CD4-positive, alpha-beta T cell (primary cell): Measurements from ENCODE around the gene RCAN3. TPM values are rescaled to one million over a fixed set of nuclear protein-coding genes. Genes with fewer than 3 reads are reported as not detected.

ENCODE experiments used
- ATAC-seq: fragments of 200-7000 bp; cut with Tn5 transposase; one replicate; pipeline ENCODE4 v1.10.0; 2022; ENCODE audit warnings: mild to moderate bottlenecking; ENCODE audit not compliant: poor library complexity
- CTCF ChIA-PET: fragments of 350-600 bp; sonication (Branson Sonifier 250); formaldehyde crosslinking; loops from one replicate; lab custom pipeline; 2021; ENCODE audit warnings: antibody characterized with exemption, inconsistent platforms; lab: Charles Lee
- POLR2A ChIA-PET: fragments of 350-600 bp; sonication (Branson Sonifier 250); formaldehyde crosslinking; loops from one replicate; lab custom pipeline; 2021; ENCODE audit warnings: antibody characterized with exemption, inconsistent platforms; lab: Charles Lee
- DNase-seq, 14 experiments: peaks; one replicate each; pipeline ENCODE4 v3.0.0-alpha.2; 2013 to 2020; ENCODE audit warnings: mixed read lengths in 2 of 14
- H3K27ac ChIP-seq, 2 donors: one replicate each; pipeline versions ENCODE4 v1.5.1 to v1.7.0; 2013; ENCODE audit warnings: low read length in 2 of 2, low read depth in 1 of 2, mild to moderate bottlenecking in 1 of 2
- H3K27me3 ChIP-seq, 2 experiments: 1 replicate in 1 of 2; 2 replicates in 1 of 2; pipeline versions ENCODE4 v1.6.1 to v1.7.0; 2013; ENCODE audit warnings: low read length in 2 of 2, control low read depth in 1 of 2, mild to moderate bottlenecking in 1 of 2, moderate library complexity in 1 of 2; ENCODE audit not compliant: insufficient read depth in 2 of 2, control insufficient read depth in 1 of 2
- H3K36me3 ChIP-seq: one replicate; pipeline ENCODE4 v1.6.1; 2013; ENCODE audit warnings: low read length, control low read depth; ENCODE audit not compliant: insufficient read depth
- H3K4me1 ChIP-seq: one replicate; pipeline ENCODE4 v1.6.1; 2013; ENCODE audit warnings: low read length, control low read depth; ENCODE audit not compliant: insufficient read depth
- H3K4me3 ChIP-seq: one replicate; pipeline ENCODE4 v1.5.1; 2013; ENCODE audit warnings: mild to moderate bottlenecking, low read length, moderate library complexity
- H3K9me3 ChIP-seq, 2 experiments: 1 replicate in 1 of 2; 2 replicates in 1 of 2; pipeline versions ENCODE4 v1.6.1 to v1.7.0; 2013; ENCODE audit warnings: low read length in 2 of 2, mild to moderate bottlenecking in 2 of 2, control low read depth in 1 of 2, moderate library complexity in 1 of 2; ENCODE audit not compliant: control insufficient read depth in 1 of 2, insufficient read depth in 1 of 2
- H3K27ac Mint-ChIP-seq: one replicate; pipeline ENCODE4 v1.8.0; 2020; ENCODE audit warnings: mixed read lengths
- H3K27me3 Mint-ChIP-seq: one replicate; pipeline ENCODE4 v1.8.0; 2021; ENCODE audit warnings: mixed read lengths
- H3K36me3 Mint-ChIP-seq: one replicate; pipeline ENCODE4 v1.8.0; 2021; ENCODE audit warnings: low read depth, mixed read lengths
- H3K4me1 Mint-ChIP-seq: one replicate; pipeline ENCODE4 v1.8.0; 2021; ENCODE audit warnings: low read depth, mixed read lengths
- H3K4me3 Mint-ChIP-seq: one replicate; pipeline ENCODE4 v1.8.0; 2020; ENCODE audit warnings: mild to moderate bottlenecking, mixed read lengths
- H3K9me3 Mint-ChIP-seq: one replicate; pipeline ENCODE4 v1.8.0; 2020; ENCODE audit warnings: mixed read lengths
- CTCF ChIP-seq: fragments of 200-600 bp; IDR thresholded peaks from one replicate; pipeline ENCODE4 v1.8.0; 2022; ENCODE audit warnings: antibody characterized with exemption, mild to moderate bottlenecking
- intact Hi-C, 2 experiments: fragments of 100-400 bp; cut with DNase I in 1 of 2; cut with micrococcal nuclease in 1 of 2; formaldehyde crosslinking; loops; one replicate each; pipeline versions ENCODE4 v1.15.1 to v1.9.0; 2023 to 2025; cut with DNase I, micrococcal nuclease
- total RNA-seq, 174 experiments: library from RNA in 2 of 174; stranded (reverse) in 2 of 174; gene quantifications; one replicate each; pipeline ENCODE4 v1.2.3 and lab custom pipeline; 2021 to 2026

RCAN3 gene
- total RNA-seq, 2 experiments from 2014 or later, result 185 to 191 TPM

- H3K4me3 ChIP-seq, result no peak overlapping the region
- H3K9me3 ChIP-seq, result no peaks in the 10 kb centered on the region
- ChIA-PET CTCF (interaction anchor here (1.0 kb wide), 1 partner anchor 32 kb away, joined by 3 read pairs; no protein-coding TSS in a partner anchor), POLR2A (interaction anchor here (1.3 to 1.7 kb wide), 2 partner anchors 10 to 14 kb away, joined by 4 to 6 read pairs; no protein-coding TSS in a partner anchor)
- H3K36me3 ChIP-seq, result no peaks in the 10 kb centered on the region
- Mint-ChIP-seq H3K27ac (no peak overlapping the region), H3K4me3 (peak overlapping the region; percentile 42), H3K27me3 (peaks cover 11% of the 10 kb centered on the region), H3K4me1 (peaks cover 9% of the 10 kb centered on the region), H3K9me3 (no peaks in the 10 kb centered on the region), H3K36me3 (no peaks in the 10 kb centered on the region)
- H3K4me1 ChIP-seq, result peaks cover 18% of the 10 kb centered on the region
- TF ChIP-seq CTCF, result no peak
- no peak overlapping the region for H3K27ac ChIP-seq
- DNase-seq (peak in 1 of 14 experiments; percentile 24), ATAC-seq (no peak)
- H3K27me3 ChIP-seq, result peaks cover 7 to 9% of the 10 kb centered on the region in 2 experiments
- intact Hi-C loops, result no loop called here
Measured at GRCh38 chr1:24554714-24555113, 52.1 kb downstream of the RCAN3 start.

- Histone ChIP-seq H3K27ac (no peak within 1 kb of the TSS), H3K27me3 (peaks cover 7 to 9% of the 10 kb centered on the region in 2 experiments)
- H3K27ac Mint-ChIP-seq, result no peak within 1 kb of the TSS
Measured at GRCh38 chr1:24555591-24556413, 53.2 kb downstream of the RCAN3 start, which contains the start of gene NCMAP. Gene NCMAP (plus strand): TSS chr1:24556087. CDS start chr1:24595431, 39,344 bp downstream.

GRCh38 chr1:24556414-24556795 lies 53.8 kb downstream of the RCAN3 start:
- ATAC-seq (no peak), DNase-seq (no peak)
- Mint-ChIP-seq H3K4me3 (peak overlapping the region; percentile 60), H3K4me1 (peaks cover 9% of the 10 kb centered on the region), H3K27ac (no peak overlapping the region), H3K36me3 (no peaks in the 10 kb centered on the region), H3K9me3 (no peaks in the 10 kb centered on the region), H3K27me3 (peaks cover 11% of the 10 kb centered on the region)
- no peaks in the 10 kb centered on the region for H3K9me3 ChIP-seq
- no peak overlapping the region for H3K27ac ChIP-seq
- no peak for TF ChIP-seq CTCF
- H3K4me3 ChIP-seq, result peak overlapping the region; percentile 45
- H3K27me3 ChIP-seq, result peaks cover 7 to 9% of the 10 kb centered on the region in 2 experiments
- H3K36me3 ChIP-seq, result no peaks in the 10 kb centered on the region
- ChIA-PET CTCF (no interaction called here), POLR2A (no interaction called here)
- intact Hi-C loops, result no loop called here
- peaks cover 18% of the 10 kb centered on the region for H3K4me1 ChIP-seq

More at GRCh38 chr1:24555591-24556413, 53.2 kb downstream of the RCAN3 start, which contains the start of gene NCMAP:
- H3K4me3 ChIP-seq, result peak within 1 kb of the TSS; percentile 52
- ATAC-seq (peak; percentile 93), DNase-seq (peak; percentile 20 to 78 (median 54))
- Mint-ChIP-seq H3K27me3 (peaks cover 11% of the 10 kb centered on the region), H3K9me3 (no peaks in the 10 kb centered on the region), H3K4me3 (peak within 1 kb of the TSS; percentile 86), H3K4me1 (peaks cover 9% of the 10 kb centered on the region), H3K36me3 (no peaks in the 10 kb centered on the region)
- no peak for TF ChIP-seq CTCF
- no peaks in the 10 kb centered on the region for H3K36me3 ChIP-seq
- ChIA-PET CTCF (interaction anchor here (0.7 kb wide), 1 partner anchor 353 kb away, joined by 3 read pairs; no protein-coding TSS in a partner anchor), POLR2A (interaction anchor here (0.9 to 1.7 kb wide), 4 partner anchors 11 to 140 kb away, joined by 3 to 6 read pairs (median 4); partner anchors contain the start of gene NIPAL3)
- intact Hi-C loops, result no loop called here
- H3K4me1 ChIP-seq, result peaks cover 18% of the 10 kb centered on the region
- no peaks in the 10 kb centered on the region for H3K9me3 ChIP-seq
